ENCODE results near the gene RPTOR. TPM values are rescaled to one million over a fixed set of nuclear protein-coding genes. Genes with fewer than 3 reads are reported as not detected.

Gene RPTOR
- total RNA-seq, 1 donor from 2014 or later = 21.8 TPM

DNA sequence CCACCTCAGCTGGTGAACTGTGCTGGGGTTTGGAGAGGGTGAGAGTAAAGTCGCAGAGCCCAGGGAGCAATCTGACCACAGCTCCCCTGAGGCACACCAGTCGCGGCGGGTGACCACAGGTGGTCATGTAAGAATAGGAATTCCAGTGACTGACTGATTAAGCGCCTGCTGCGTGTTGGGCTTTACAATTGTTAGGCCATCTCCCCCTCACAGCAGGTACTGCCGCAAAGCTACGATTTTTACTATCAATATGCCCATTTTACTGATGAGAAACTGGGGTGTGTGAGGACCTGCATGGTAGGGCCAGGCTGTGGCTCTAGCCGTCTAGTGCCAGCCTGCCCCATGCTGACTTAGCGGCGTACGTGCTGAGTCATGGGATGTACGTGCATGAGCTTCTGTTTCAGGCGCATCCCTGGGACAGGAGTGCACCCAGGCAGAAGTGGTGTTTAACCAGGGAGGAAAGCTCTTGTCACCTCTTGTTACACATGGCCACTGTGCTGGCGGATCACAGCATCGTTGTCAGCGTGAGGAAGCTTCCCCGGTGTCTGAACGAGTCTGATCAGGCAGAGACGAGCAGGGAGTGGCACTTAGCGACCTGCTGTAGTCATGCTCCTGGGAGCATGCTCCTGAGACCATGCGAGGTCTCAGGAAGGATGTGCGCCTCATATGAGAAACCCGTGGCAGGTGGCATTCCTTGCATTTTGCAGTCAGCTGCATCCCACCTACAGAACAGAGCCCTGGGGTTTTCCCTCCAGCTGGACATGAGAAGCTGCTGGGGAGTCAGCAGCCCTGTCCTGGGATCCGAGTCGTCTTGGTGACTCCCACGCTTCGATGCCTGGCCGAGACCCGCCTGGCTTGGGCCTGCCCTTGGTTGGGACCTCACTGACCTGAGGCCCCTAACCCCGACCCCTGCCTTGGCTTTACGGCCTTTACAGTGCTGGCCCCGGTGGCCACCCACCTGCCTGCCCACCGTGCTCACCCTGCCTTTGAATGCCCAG is 283.3 kb downstream of the RPTOR start:
- intact Hi-C loops (cut with micrococcal nuclease) = no loop called here
- DNase-seq = no peak
- no peaks in the 10 kb centered on the region for H3K27me3 ChIP-seq (ENCODE audit: low read depth)
- peaks cover 28% of the 10 kb centered on the region for H3K36me3 ChIP-seq
- no peak overlapping the region for H3K27ac ChIP-seq (replicated peaks)
- H3K9me3 ChIP-seq (replicated peaks) = no peaks in the 10 kb centered on the region
- H3K4me1 ChIP-seq = peaks cover 13% of the 10 kb centered on the region
- TF ChIP-seq CTCF (IDR thresholded peaks at IDR 0.05; ENCODE audit: borderline replicate concordance) = no peak
- no peak overlapping the region for H3K4me3 ChIP-seq

DNA sequence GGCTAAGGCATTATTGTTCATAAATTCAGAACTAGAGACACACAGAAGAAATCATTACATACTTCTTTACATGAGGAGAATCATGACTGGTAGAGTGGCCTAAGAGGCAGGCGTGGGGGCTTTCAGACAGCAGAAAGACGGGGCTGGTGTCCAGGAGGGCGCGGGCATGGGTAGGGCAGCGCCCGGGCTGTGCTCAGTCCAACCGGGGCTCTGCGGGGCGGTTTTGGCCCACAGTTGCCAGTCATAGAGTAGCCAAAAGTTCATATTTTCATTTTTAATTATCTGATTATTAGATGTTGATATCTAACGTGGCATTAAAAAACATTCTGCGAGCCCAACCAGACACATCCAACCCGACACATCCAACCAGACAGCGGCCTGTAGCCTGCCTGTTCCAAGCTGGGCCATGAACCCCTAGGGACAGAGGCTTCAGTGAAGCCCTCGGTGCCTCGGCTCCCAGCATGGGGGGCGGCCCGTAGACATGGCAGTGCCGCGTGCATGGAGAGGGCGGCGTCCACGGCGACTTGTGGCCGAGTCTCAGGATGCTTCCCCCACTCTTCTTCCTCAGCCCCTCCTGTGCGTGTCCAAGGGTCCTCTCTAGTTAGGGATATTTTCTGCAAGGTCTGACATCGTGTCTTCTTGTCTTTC is 284.7 kb downstream of the RPTOR start:
- no peak for DNase-seq
- Histone ChIP-seq H3K9me3 (replicated peaks) (no peaks in the 10 kb centered on the region), H3K27ac (replicated peaks) (no peak overlapping the region), H3K4me3 (no peak overlapping the region), H3K4me1 (peaks cover 25% of the 10 kb centered on the region), H3K27me3 (ENCODE audit: low read depth) (no peaks in the 10 kb centered on the region), H3K36me3 (peaks cover 17% of the 10 kb centered on the region)
- intact Hi-C loops (cut with micrococcal nuclease) = no loop called here
- TF ChIP-seq CTCF (IDR thresholded peaks at IDR 0.05; ENCODE audit: borderline replicate concordance) = no peak

DNA sequence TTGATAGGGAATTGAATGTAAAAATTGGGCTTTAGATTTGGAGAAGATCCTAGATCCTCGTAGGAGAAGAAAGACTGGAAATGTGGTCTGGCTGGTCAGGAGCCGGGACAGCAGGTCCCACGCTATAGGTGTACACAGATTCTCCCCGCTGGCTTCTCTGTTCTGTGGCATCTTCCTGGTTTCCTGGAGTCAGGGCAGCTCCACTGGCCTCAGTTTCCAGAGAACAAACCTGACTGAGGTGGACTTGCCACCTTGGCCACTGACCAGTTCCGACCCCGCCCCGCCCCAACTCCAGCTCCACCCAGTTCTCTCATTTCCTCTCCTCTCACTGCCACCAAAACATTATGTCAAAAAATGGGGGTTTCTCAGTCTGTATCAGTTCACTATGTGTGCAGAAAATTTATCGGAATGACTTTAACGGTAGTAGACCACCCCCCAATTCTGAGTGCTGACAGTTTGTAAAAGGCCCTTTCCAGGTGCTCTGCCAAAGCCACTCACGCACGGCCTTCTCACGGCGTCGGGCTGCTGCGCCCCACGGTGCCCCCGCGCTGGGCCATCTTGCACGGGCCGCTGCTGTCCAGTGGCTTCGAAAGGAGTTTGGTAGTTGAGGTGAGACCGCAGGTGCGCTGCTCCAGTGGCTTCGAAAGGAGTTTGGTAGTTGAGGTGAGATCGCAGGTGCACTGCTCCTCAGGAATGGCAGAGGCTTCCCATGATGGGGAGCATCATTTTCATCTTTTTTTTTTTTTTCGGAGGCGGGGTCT is 285.6 kb downstream of the RPTOR start:
- H3K27ac ChIP-seq (replicated peaks) = no peak overlapping the region
- TF ChIP-seq CTCF (IDR thresholded peaks at IDR 0.05; ENCODE audit: borderline replicate concordance) = no peak
- H3K4me3 ChIP-seq = no peak overlapping the region
- H3K36me3 ChIP-seq = peaks cover 11% of the 10 kb centered on the region
- H3K9me3 ChIP-seq (replicated peaks) = no peaks in the 10 kb centered on the region
- intact Hi-C loops (cut with micrococcal nuclease) = no loop called here
- H3K4me1 ChIP-seq = peaks cover 27% of the 10 kb centered on the region
- no peaks in the 10 kb centered on the region for H3K27me3 ChIP-seq (ENCODE audit: low read depth)
- no peak for DNase-seq

GRCh38 chr17:80831491-80831890 is 286.9 kb downstream of the RPTOR start:
- H3K27me3 ChIP-seq (ENCODE audit: low read depth) = no peaks in the 10 kb centered on the region
- no peak for TF ChIP-seq CTCF (IDR thresholded peaks at IDR 0.05; ENCODE audit: borderline replicate concordance)
- DNase-seq = no peak
- H3K4me1 ChIP-seq = peaks cover 27% of the 10 kb centered on the region
- H3K36me3 ChIP-seq = peaks cover 5% of the 10 kb centered on the region
- H3K4me3 ChIP-seq = no peak overlapping the region
- no peaks in the 10 kb centered on the region for H3K9me3 ChIP-seq (replicated peaks)
- intact Hi-C loops (cut with micrococcal nuclease) = no loop called here
- no peak overlapping the region for H3K27ac ChIP-seq (replicated peaks)

GRCh38 chr17:80832266-80832676 is 287.6 kb downstream of the RPTOR start:
- no peaks in the 10 kb centered on the region for H3K36me3 ChIP-seq
- no peaks in the 10 kb centered on the region for H3K27me3 ChIP-seq (ENCODE audit: low read depth)
- TF ChIP-seq CTCF (IDR thresholded peaks at IDR 0.05; ENCODE audit: borderline replicate concordance) = no peak
- peaks cover 23% of the 10 kb centered on the region for H3K4me1 ChIP-seq
- intact Hi-C loops (cut with micrococcal nuclease) = no loop called here
- peak overlapping the region; percentile 81 for H3K27ac ChIP-seq (replicated peaks)
- H3K9me3 ChIP-seq (replicated peaks) = no peaks in the 10 kb centered on the region
- no peak for DNase-seq
- H3K4me3 ChIP-seq = peak overlapping the region; percentile 65
